Mononuclear cell (primary cell): ENCODE measurements around the gene ST7. TPM values are rescaled to one million over a fixed set of nuclear protein-coding genes. Genes with fewer than 3 reads are reported as not detected.

Experiments
- H3K27me3 ChIP-seq: 2 replicates; pipeline ENCODE4 v1.6.0; 2011; ENCODE audit warnings: low read length, control low read depth; ENCODE audit not compliant: insufficient read depth
- H3K4me1 ChIP-seq: 2 replicates; pipeline ENCODE4 v1.5.1; 2011; ENCODE audit warnings: mild to moderate bottlenecking, low read length, control low read depth; ENCODE audit not compliant: insufficient read depth
- H3K4me3 ChIP-seq: 2 replicates; pipeline ENCODE4 v1.5.1; 2011; ENCODE audit warnings: mild to moderate bottlenecking, low read length, moderate library complexity
- H3K9me3 ChIP-seq: 2 replicates; pipeline ENCODE4 v1.5.1; 2011; ENCODE audit warnings: low read depth, mild to moderate bottlenecking, control low read depth, low read length
- total RNA-seq: library from RNA; depleted of rRNA; stranded (reverse); fragments of >200 nt; gene quantifications from one replicate; pipeline ENCODE4 v1.2.3, GENCODE V29; 2012

ST7 gene
- total RNA-seq, 1 donor, result 9.3 TPM

DNA sequence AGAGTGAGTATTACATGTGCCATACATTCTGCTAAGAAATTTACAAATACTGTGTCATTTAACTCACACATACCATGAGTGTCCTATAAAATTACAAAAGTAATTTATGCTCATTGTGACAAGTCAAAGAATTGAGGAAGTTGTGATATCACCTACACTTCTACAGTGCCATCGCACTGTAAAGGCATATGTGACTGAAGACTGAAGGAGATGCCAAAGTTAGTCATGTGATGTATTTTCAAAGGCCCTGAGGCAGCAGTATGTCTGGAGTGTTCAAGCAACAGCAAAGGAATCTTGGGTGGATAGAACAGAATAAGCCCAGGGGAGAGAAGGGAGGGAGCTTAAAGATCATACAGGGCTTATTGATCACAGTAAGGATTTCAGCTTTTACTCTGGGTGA is 192.8 kb downstream of the ST7 start:
- Histone ChIP-seq H3K4me3 (no peak overlapping the region), H3K9me3 (no peaks in the 10 kb centered on the region), H3K4me1 (peaks cover 22% of the 10 kb centered on the region), H3K27me3 (no peaks in the 10 kb centered on the region)

DNA sequence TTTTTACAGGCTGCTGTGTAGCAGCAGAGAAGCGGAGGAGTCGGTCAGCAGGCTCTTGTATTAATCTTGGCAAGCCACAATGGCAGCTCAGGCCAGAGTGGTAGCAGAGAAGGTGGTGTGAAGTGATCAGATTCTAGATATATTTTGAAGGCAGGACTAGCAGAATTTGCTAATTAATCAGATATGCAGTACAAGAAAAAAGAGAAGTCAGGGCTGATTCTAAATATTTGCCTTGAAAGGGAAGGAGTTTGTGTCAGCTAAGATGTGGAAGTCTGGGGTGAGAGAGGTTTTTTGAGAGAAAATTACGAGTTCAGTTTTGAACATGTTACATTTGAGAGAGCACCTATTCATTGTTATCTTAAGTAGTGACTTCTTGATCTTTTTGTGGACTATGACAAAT is 193.2 kb downstream of the ST7 start:
- Histone ChIP-seq H3K27me3 (no peaks in the 10 kb centered on the region), H3K9me3 (no peaks in the 10 kb centered on the region), H3K4me1 (peaks cover 22% of the 10 kb centered on the region), H3K4me3 (no peak overlapping the region)

DNA sequence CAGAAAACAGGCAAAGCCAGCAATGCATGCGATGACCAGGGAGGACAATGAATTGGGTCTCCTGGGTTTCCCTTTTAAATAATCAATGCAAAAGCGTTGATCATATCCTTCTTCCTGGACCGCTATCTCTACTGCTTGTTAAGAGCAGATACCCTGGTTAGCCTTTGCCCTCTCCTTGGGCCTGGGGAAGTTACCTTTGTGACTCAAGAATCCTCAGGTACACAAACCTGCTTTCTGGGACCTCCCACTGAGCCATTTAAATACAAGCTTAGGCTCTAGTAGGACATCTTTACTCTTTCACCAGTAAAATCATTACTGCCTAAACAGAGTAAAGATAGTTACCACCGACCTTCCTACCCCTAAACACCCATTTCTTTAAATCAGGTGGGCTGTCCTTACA is 195.7 kb downstream of the ST7 start:
- Histone ChIP-seq H3K27me3 (no peaks in the 10 kb centered on the region), H3K4me3 (no peak overlapping the region), H3K9me3 (no peaks in the 10 kb centered on the region), H3K4me1 (peaks cover 12% of the 10 kb centered on the region)

DNA sequence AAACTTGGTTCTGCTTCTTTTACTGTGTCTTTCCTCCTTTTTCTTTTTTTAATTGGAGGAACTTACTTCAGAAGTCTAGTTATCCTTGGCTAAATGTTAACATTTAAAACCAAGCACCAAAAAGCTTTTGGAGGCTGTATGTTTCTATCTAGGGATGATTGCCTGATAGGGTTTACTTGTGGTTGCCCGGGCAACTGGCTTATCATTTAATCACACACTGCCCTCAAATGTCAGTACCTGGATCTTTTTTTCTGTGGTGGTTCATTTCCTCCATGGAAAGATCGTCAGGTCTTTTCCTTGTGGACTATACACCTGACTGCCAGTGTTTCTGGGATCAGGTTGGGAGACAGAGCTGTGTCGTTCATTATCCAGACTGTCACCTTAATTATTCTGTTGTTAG is 196.4 kb downstream of the ST7 start:
- no peaks in the 10 kb centered on the region for H3K27me3 ChIP-seq
- H3K9me3 ChIP-seq, result no peaks in the 10 kb centered on the region
- H3K4me3 ChIP-seq, result no peak overlapping the region

DNA sequence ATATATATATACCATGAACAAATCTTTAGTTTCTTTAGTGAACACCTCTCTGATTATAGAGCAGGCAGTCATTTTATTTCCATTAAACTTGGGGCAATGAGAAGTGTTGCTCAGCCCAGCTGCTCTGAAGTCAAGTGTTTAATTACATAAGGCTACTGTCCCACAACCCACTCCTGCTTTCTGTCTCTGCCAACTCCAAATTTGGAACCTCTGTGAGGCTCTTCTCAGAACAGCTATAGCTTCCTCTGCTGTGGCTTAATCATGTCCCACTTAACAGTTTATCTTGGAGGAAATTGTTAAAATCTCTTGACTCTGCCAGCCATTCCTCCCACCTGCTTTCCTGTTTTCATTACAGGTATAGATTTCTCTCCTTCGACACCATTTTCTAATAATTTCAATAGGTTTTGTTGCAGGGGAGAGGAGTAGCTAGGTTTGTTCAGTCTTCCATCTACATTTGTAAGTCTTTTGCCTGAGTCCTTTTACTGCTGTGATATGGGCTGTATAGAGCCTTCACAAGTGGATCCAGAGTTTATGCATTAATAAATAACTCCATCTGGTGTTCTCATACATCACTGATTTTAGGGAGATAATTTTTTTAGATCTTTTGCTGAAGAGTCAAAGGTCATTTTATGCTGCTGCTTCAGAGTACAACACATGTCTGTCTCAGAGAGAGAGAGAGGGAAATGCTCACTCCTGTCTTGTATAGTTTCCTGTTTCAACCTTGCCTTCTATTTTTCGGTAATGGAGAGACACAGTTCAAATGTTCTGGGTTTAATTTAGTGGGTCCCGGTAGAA is 199.1 kb downstream of the ST7 start:
- Histone ChIP-seq H3K4me3 (no peak overlapping the region), H3K27me3 (no peaks in the 10 kb centered on the region), H3K4me1 (peaks cover 4% of the 10 kb centered on the region), H3K9me3 (no peaks in the 10 kb centered on the region)

More for the DNA sequence above, 196.4 kb downstream of the ST7 start:
- peaks cover 12% of the 10 kb centered on the region for H3K4me1 ChIP-seq

DNA sequence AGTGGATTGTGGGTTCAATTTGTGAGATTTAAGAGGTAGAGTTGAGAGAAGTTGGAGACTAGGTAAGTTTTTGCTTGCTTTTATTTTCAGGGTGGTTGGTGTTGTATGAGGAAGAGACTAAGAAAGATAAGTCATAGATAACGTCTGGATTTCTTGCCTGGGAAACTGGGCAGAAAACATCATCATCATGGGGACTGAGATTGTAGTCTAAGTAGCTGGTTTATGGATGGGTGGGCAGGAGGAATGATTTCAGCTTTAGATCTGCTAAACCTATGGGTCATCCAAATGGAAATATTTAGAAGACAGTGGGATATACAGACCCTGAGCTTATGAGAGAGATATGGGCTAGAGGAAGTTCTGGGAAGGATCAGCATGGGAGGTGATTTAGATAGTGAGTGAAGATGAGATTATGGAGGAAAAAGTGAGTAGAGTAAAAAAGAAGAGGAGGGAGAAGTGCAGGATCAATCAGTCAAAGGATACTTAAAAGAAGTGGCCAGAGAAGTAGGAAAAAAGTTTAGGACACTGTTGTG is 199.8 kb downstream of the ST7 start:
- H3K27me3 ChIP-seq, result no peaks in the 10 kb centered on the region
- H3K4me3 ChIP-seq, result no peak overlapping the region
- H3K4me1 ChIP-seq, result peaks cover 11% of the 10 kb centered on the region
- H3K9me3 ChIP-seq, result no peaks in the 10 kb centered on the region

DNA sequence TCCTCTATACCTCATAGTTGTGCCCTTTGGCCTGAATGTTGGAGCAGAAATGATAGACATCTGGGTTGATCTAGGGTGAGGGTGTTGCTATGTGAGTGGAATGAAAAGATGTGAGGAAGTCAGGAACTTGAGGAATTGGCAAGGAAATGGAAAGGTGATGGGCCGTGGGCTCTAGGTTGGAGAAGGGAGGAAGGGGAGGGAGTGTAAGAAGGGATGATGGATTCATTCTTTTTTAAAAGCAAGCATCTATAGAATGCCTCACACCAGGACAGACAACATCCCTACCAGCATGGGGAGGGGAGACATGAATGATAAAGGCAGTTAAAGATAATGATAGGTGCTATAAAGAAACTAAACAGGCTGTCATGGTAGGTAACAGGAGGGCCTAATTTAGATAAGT is 201.4 kb downstream of the ST7 start:
- no peaks in the 10 kb centered on the region for H3K27me3 ChIP-seq
- H3K4me3 ChIP-seq, result no peak overlapping the region
- H3K4me1 ChIP-seq, result peaks cover 11% of the 10 kb centered on the region
- no peaks in the 10 kb centered on the region for H3K9me3 ChIP-seq

DNA sequence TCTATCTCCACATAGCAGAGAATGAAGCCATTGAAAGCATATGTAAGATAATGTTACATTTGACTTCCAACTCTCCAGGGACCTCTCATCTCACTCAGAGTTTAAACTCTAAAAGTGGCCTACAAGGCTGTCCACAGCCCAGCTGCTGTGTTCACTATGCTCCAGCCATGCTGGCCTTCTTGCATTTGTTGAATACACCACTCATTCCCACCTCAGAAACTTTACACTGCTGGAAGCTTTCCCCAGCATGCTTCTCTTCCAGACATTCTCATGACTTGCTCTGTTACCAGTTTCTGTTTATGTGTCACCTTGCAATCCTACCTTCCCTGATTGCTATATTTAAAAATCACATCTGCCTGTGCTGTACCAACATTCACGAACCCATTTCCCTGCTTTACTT is 202.4 kb downstream of the ST7 start:
- Histone ChIP-seq H3K27me3 (no peaks in the 10 kb centered on the region), H3K9me3 (no peaks in the 10 kb centered on the region), H3K4me3 (no peak overlapping the region), H3K4me1 (peaks cover 11% of the 10 kb centered on the region)

DNA sequence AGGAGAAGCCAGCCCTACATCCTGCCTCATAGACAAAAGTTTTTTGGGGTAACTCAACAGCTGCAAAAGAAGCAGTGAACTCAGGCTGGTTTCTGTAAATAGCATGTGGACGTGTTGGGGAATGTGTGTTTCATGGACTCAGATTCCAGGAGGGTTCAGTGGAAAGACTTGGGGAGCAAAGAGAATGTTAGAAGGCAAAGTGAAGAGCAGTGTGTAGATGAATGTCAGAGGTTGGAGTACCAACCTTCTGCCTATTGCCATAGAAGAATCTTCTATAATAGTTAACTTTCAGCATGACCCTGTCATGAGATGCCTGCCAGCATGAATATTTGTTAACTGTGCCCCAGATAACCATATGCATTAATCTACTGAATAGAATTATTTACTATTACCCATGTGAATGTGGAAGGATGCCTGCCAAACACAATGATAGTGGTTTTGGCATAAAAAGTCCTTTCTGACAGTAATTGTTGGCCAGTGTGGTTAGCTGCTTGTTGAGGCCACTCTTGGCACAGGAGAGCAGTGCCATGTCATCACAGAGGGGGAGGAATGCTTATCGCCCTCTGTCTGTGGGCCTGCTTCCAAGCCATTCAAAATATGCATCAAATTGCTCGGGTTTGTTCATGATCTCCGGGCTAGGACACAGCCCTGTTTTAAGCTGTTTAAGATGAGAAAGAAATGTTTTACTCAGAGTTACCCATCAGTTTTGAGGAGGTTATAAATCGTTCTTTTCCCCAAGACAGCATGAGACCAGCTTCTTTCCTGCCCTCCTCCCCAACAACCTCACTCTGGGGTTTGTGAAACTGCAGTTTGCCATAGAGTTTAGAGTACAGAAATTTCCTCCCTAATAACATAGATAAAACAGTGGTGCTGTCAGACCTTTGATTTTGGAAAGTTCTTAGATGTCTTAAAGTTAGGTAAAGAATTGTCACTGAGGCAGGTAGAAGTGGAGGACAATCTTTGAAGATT is 204.2 kb downstream of the ST7 start:
- Histone ChIP-seq H3K4me1 (peaks cover 11% of the 10 kb centered on the region), H3K9me3 (no peaks in the 10 kb centered on the region)

DNA sequence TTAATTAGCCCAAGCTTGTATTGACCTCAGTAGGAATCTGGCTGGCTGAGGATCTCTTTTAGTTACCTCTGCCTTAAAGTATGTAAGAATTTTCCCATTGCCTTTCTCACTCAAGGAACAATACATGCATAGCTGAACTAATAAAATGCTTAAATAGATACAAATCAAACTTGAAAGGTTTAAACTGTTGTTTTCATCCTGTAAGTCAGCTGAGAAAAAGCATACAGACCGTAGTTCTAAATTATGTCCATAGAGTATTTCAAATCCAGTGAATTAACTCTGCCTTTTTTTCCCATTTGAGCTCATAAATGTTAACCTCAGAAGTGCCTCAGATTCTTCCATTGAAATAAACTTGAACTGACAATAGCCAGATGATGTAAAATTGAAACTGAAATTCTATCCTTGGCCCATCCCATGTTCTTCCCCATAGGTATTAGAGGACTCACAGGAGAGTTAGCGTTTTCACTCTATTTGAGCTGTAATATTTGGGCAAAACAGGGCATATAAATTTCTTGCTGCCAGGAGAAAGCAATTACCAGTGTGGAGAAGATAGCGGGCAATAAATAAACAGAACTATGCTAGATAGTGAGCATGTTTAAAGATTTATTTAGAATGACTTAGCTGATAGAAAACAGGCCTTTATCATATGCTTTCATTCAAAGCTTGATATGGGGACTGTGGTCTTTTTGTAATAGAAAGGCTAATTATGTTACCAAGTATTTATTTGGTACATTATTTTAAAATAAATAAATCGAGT is 205.8 kb downstream of the ST7 start:
- Histone ChIP-seq H3K27me3 (no peaks in the 10 kb centered on the region), H3K4me1 (peaks cover 11% of the 10 kb centered on the region), H3K9me3 (no peaks in the 10 kb centered on the region), H3K4me3 (no peak overlapping the region)

More for the DNA sequence above, 204.2 kb downstream of the ST7 start:
- H3K27me3 ChIP-seq, result no peaks in the 10 kb centered on the region
- no peak overlapping the region for H3K4me3 ChIP-seq

DNA sequence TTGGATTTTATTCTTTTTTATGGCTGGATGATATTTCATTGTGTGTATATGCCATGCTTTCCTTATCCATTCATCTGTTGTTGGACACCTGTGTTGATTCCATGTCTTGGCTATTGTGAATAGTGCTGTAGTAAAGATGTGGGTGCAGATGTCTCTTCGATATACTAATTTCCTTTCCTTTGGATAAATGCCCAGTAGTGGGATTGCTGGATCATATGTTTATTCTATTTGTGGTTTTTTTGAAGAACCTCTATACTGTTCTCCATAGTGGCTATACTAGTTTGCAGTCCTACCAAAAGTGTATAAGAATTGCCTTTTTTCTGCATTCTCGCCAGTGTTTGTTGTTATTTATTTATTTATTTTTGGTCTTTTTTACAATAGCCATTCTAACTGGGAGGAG is 209.8 kb downstream of the ST7 start:
- Histone ChIP-seq H3K4me1 (peaks cover under 1% of the 10 kb centered on the region), H3K9me3 (no peaks in the 10 kb centered on the region), H3K27me3 (no peaks in the 10 kb centered on the region), H3K4me3 (no peak overlapping the region)

DNA sequence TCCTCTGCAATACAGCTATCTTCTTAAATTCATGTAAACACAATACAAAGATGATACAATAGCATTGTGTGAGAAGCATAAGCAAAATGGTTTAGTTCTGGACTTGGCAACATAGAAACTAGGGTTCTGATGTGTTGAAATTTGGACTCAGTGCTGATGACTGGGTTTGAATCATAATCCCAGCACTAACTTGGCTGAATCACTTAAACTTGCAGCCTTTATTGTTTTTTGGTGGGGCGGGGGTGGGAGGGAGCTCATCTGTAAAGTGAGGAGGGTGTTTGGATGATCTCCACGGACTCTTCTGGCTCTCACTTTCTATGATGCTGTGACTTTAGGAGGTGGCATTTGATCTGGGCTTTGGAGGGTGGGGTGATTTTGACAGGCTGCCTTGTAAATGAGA is 211.3 kb downstream of the ST7 start:
- Histone ChIP-seq H3K27me3 (no peaks in the 10 kb centered on the region), H3K4me3 (no peak overlapping the region), H3K9me3 (no peaks in the 10 kb centered on the region), H3K4me1 (no peaks in the 10 kb centered on the region)

DNA sequence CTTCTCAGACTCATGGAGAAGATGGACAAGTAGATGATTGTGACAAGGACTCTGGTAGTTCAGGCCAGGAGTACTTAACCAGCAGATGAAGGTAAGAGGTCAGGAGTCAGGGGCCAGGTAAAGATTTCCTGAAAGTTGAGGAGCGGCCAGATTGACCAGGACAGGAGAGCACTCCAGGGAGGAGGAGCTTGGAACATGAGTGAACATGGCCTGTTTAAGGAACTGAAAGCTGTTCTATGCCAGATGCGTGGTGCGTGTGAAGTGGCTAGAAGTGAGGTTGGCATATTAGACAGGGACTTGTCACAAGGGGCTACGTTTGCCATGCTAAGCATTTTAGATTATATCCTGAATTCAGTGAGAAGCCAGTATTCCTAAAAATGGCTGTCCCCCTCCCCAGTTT is 212.4 kb downstream of the ST7 start:
- H3K4me1 ChIP-seq, result no peaks in the 10 kb centered on the region
- H3K4me3 ChIP-seq, result no peak overlapping the region
- H3K27me3 ChIP-seq, result no peaks in the 10 kb centered on the region
- no peaks in the 10 kb centered on the region for H3K9me3 ChIP-seq

DNA sequence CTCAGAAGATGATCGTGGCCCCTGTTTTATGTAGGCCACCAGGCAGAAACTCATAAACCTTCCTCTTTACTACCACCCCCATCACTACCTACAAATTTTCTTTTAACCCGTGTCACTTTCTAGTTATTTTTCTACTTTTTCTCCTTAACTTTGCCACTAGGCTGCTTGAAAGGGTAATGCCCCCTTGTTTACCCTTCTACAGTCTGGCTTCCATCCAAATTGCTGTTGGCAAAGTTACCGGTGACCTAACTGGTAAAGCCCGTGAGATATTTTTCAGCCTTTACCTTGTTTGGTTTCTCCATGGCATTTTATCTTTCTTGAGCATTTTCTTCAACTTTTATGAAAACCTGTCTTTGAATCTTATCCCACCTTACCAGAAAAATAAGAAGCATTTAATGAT is 216.6 kb downstream of the ST7 start:
- no peaks in the 10 kb centered on the region for H3K4me1 ChIP-seq
- no peaks in the 10 kb centered on the region for H3K9me3 ChIP-seq
- no peak overlapping the region for H3K4me3 ChIP-seq
- no peaks in the 10 kb centered on the region for H3K27me3 ChIP-seq

DNA sequence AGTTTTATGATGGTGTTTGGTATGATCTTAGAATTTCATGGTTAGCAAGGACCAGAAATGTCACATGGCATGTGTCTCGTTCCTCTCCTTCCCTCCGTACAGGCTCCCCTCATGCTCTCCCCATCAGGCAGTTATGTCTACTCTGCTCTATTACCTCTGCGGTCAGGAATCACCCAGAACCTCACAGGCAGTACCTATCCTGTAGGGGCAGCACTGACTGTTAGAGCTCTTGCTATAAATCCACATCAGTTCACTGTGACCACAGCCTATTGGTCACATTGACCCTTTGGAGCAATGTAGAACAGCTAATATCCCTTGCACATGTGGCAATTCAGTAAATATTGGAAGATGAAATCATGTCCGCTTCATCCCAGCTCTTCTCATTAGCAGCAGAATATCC is 217.8 kb downstream of the ST7 start:
- no peaks in the 10 kb centered on the region for H3K27me3 ChIP-seq
- H3K4me3 ChIP-seq, result no peak overlapping the region
- H3K4me1 ChIP-seq, result no peaks in the 10 kb centered on the region
- no peaks in the 10 kb centered on the region for H3K9me3 ChIP-seq
